Retinal pigment epithelial cell (primary cell): ENCODE data around the gene GRAMD1B.

Experiments used
- DNase-seq: peaks from one replicate; pipeline ENCODE4 v3.0.0-alpha.2; 2010; ENCODE audit warnings: low read depth
- H3K4me3 ChIP-seq: 2 replicates; pipeline ENCODE4 v1.5.1; 2011; ENCODE audit warnings: mild to moderate bottlenecking, low read length, control low read depth, moderate library complexity
- CTCF ChIP-seq: conservative IDR thresholded peaks from 2 replicates; pipeline ENCODE4 v1.5.1; 2011; ENCODE audit warnings: low read depth, low read length, control low read depth, inconsistent platforms

The GRAMD1B gene

GRCh38 chr11:123494195-123495050, 64.4 kb downstream of the GRAMD1B start:
- no peak for TF ChIP-seq CTCF
- H3K4me3 ChIP-seq = no peak overlapping the region
- DNase-seq = no peak

- no peak for TF ChIP-seq CTCF
- DNase-seq = no peak
- H3K4me3 ChIP-seq = no peak overlapping the region
Measured at GRCh38 chr11:123504401-123504800, 74.3 kb downstream of the GRAMD1B start.

GRCh38 chr11:123505546-123506299, 75.7 kb downstream of the GRAMD1B start:
- TF ChIP-seq CTCF = no peak
- DNase-seq = no peak
- no peak overlapping the region for H3K4me3 ChIP-seq

- DNase-seq = no peak
- no peak overlapping the region for H3K4me3 ChIP-seq
- no peak for TF ChIP-seq CTCF
Measured at GRCh38 chr11:123507043-123507442, 77.0 kb downstream of the GRAMD1B start.

GRCh38 chr11:123509737-123510578, 79.9 kb downstream of the GRAMD1B start:
- DNase-seq = peak; percentile 44
- no peak for TF ChIP-seq CTCF
- H3K4me3 ChIP-seq = no peak overlapping the region

- TF ChIP-seq CTCF = no peak
- H3K4me3 ChIP-seq = no peak overlapping the region
- no peak for DNase-seq
Measured at GRCh38 chr11:123510579-123510905, 80.5 kb downstream of the GRAMD1B start.
